ENCODE data around the gene DIDO1. TPM values are rescaled to one million over a fixed set of nuclear protein-coding genes. Genes with fewer than 3 reads are reported as not detected.

The DIDO1 gene
- total RNA-seq, 4 donors from 2014 or later: 49.5 to 75.8 (median 66.5) TPM

- 29 to 82% methylated on average over 1 to 9 of the region's 9 CpGs for WGBS, 2 donors (ENCODE audit: low coverage in 1 of 2)
- peaks cover 0 to 64% of the 10 kb centered on the region in 2 donors for H3K36me3 ChIP-seq
These were observed 30.8 kb downstream of the DIDO1 start for GRCh38 chr20:62895539-62895938.

GRCh38 chr20:62894261-62894660 lies 32.0 kb downstream of the DIDO1 start:
- H3K4me3 ChIP-seq: no peak overlapping the region
- WGBS, 2 donors (ENCODE audit: low coverage in 1 of 2): 72 to 95% methylated on average over 4 of the region's 14 CpGs
- no peak for ATAC-seq
- peaks cover 0 to 76% of the 10 kb centered on the region in 2 donors for H3K36me3 ChIP-seq
- H3K4me1 ChIP-seq: peaks cover 0 to 17% (median 3%) of the 10 kb centered on the region in 3 donors
- TF ChIP-seq EP300 (IDR thresholded peaks at IDR 0.05) (no peak), POLR2A (IDR thresholded peaks at IDR 0.05) (no peak), POLR2AphosphoS5 (IDR thresholded peaks at IDR 0.05) (no peak), CTCF (IDR thresholded peaks at IDR 0.05) (no peak)
- no peaks in the 10 kb centered on the region for H3K9me3 ChIP-seq
- no peak overlapping the region for H3K27ac ChIP-seq
- no peaks in the 10 kb centered on the region for H3K27me3 ChIP-seq

More at GRCh38 chr20:62895539-62895938, 30.8 kb downstream of the DIDO1 start:
- H3K4me1 ChIP-seq: peaks cover 5 to 30% (median 13%) of the 10 kb centered on the region in 3 donors
- ATAC-seq: no peak
- H3K9me3 ChIP-seq: no peaks in the 10 kb centered on the region
- TF ChIP-seq POLR2A (IDR thresholded peaks at IDR 0.05) (no peak), EP300 (IDR thresholded peaks at IDR 0.05) (no peak), POLR2AphosphoS5 (IDR thresholded peaks at IDR 0.05) (no peak), CTCF (IDR thresholded peaks at IDR 0.05) (no peak)
- H3K4me3 ChIP-seq: no peak overlapping the region
- H3K27ac ChIP-seq: no peak overlapping the region
- no peaks in the 10 kb centered on the region for H3K27me3 ChIP-seq

GRCh38 chr20:62893700-62894099 lies 32.6 kb downstream of the DIDO1 start:
- Histone ChIP-seq H3K4me3 (no peak overlapping the region), H3K27ac (no peak overlapping the region), H3K9me3 (no peaks in the 10 kb centered on the region), H3K4me1 (peaks cover 0 to 12% (median 0%) of the 10 kb centered on the region in 3 donors), H3K27me3 (no peaks in the 10 kb centered on the region), H3K36me3 (peaks cover 0 to 82% of the 10 kb centered on the region in 2 donors)
- ATAC-seq: no peak
- 87% methylated on average over 4 of the region's 14 CpGs; no CpG with 5 or more reads in 1 of the 2 donors for whole genome bisulfite sequencing, 2 donors (ENCODE audit: low coverage in 1 of 2)
- TF ChIP-seq POLR2A (IDR thresholded peaks at IDR 0.05) (no peak), POLR2AphosphoS5 (IDR thresholded peaks at IDR 0.05) (no peak), CTCF (IDR thresholded peaks at IDR 0.05) (no peak), EP300 (IDR thresholded peaks at IDR 0.05) (no peak)

GRCh38 chr20:62892348-62893304 lies 33.7 kb downstream of the DIDO1 start:
- TF ChIP-seq POLR2A (IDR thresholded peaks at IDR 0.05) (no peak), CTCF (IDR thresholded peaks at IDR 0.05) (no peak), EP300 (IDR thresholded peaks at IDR 0.05) (no peak), POLR2AphosphoS5 (IDR thresholded peaks at IDR 0.05) (no peak)
- WGBS, 2 donors (ENCODE audit: low coverage in 1 of 2): 73 to 79% methylated on average over 13 to 16 of the region's 25 CpGs
- Histone ChIP-seq H3K9me3 (no peaks in the 10 kb centered on the region), H3K27ac (no peak overlapping the region), H3K36me3 (peaks cover 0 to 93% of the 10 kb centered on the region in 2 donors), H3K27me3 (no peaks in the 10 kb centered on the region), H3K4me1 (peaks cover 0 to 4% (median 0%) of the 10 kb centered on the region in 3 donors), H3K4me3 (no peak overlapping the region)
- no peak for ATAC-seq
